Heart left ventricle (tissue), 13 donors: ENCODE results near the gene CLMP.

ENCODE experiments used
- POLR2A ChIP-seq, 2 donors: fragments of 450-650 bp; IDR thresholded peaks; one replicate each; pipeline ENCODE4 v1.6.1; 2017; ENCODE audit warnings: antibody characterized with exemption in 2 of 2, mild to moderate bottlenecking in 2 of 2, moderate library complexity in 2 of 2
- TF ChIP-seq, protein P1 (sequence below), 12 donors: fragments of 200-600 bp; sonication (generic) in 4 of 12; IDR thresholded peaks; one replicate each; pipeline versions ENCODE4 v1.5.0 to v1.8.0; 2018 to 2022; ENCODE audit warnings: antibody characterized with exemption in 12 of 12, mild to moderate bottlenecking in 5 of 12
- donor health status: ischemic (EF 13 %, LVEDD 7.1; RV severe dilation, severe dysfunction).
- donor health status: DM: no; HTN: yes; CAD: no.
- donor health status: DM: no; HTN: no; CAD: no.
- donor health status: ischemic (EF 25% LVEDD 6.9; RV normal size, moderate dysfunction).
- donor health status: ischemic (EF 25% LVEDD 5.7; RV mildly dilated, moderate dysfunction).
- donor health status: ischemic (EF 35%, LVEDD 5.7; RV mildly dilated, moderate dysfunction).
- donor health status: nonischemic (EF 11% LVEDD 7.7; RV severe dilation, severe dysfunction).
- donor health status: DM: yes; HTN: yes; CAD: no.
- donor health status: PGD.
- donor health status: ischemic (EF 29% LVEDD 5.4; RV normal size, mild dysfunction).
- donor health status: nonischemic (EF 23%, LVEDD 6.1; RV moderate dilation, normal function).

DNA sequence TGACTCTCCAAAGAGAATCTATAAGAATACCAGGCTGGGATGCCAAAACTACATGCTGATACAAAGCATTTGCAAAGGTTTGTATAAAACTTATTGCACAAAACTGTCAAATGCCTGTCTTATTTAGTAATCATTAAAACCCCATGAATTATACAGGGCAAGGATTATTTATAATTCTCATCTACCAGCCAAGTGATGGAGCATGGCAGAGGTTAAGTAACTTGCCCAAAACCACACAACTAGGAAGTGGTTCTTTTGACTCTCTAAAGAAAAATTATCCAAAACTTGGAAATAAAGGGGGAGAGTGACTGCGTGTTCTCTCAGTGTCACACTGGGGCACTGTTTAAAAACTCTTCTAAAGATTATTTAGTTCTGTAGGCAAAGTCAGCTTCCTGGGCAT is 17.4 kb upstream of the CLMP start:
- TF ChIP-seq POLR2A (IDR thresholded peaks at IDR 0.05) = no peak
- TF ChIP-seq, protein P1, sequence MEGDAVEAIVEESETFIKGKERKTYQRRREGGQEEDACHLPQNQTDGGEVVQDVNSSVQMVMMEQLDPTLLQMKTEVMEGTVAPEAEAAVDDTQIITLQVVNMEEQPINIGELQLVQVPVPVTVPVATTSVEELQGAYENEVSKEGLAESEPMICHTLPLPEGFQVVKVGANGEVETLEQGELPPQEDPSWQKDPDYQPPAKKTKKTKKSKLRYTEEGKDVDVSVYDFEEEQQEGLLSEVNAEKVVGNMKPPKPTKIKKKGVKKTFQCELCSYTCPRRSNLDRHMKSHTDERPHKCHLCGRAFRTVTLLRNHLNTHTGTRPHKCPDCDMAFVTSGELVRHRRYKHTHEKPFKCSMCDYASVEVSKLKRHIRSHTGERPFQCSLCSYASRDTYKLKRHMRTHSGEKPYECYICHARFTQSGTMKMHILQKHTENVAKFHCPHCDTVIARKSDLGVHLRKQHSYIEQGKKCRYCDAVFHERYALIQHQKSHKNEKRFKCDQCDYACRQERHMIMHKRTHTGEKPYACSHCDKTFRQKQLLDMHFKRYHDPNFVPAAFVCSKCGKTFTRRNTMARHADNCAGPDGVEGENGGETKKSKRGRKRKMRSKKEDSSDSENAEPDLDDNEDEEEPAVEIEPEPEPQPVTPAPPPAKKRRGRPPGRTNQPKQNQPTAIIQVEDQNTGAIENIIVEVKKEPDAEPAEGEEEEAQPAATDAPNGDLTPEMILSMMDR (IDR thresholded peaks at IDR 0.05) = no peak
